ENCODE results near the gene PPIA.

Gene PPIA

GRCh38 chr7:44796504-44797328, at the start of gene PPIA:
Gene PPIA, plus strand, starts transcription at chr7:44796681. Its CDS starts 44 bp downstream, at chr7:44796725.
- peaks cover 26% of the 10 kb centered on the region for H3K36me3 ChIP-seq (ENCODE audit: control insufficient read depth, insufficient read depth, low read length)
- H3K9ac ChIP-seq (ENCODE audit: low read depth, low read length) = peak within 1 kb of the TSS; percentile 98
- no peaks in the 10 kb centered on the region for H3K9me3 ChIP-seq (ENCODE audit: control insufficient read depth, insufficient read depth, low read length)
- H3K4me1 ChIP-seq (ENCODE audit: control insufficient read depth, insufficient read depth, low read length) = no peaks in the 10 kb centered on the region
- H3K4me3 ChIP-seq (ENCODE audit: low read depth, low read length) = peak within 1 kb of the TSS; percentile 84
- H3K27me3 ChIP-seq (ENCODE audit: control insufficient read depth, insufficient read depth, low read length) = no peaks in the 10 kb centered on the region

- Histone ChIP-seq H3K4me3 (ENCODE audit: low read depth, low read length) (peak within 1 kb of the TSS; percentile 92), H3K27me3 (ENCODE audit: control insufficient read depth, insufficient read depth, low read length) (no peaks in the 10 kb centered on the region), H3K36me3 (ENCODE audit: control insufficient read depth, insufficient read depth, low read length) (peaks cover 5% of the 10 kb centered on the region), H3K9ac (ENCODE audit: low read depth, low read length) (peak within 1 kb of the TSS; percentile 49), H3K9me3 (ENCODE audit: control insufficient read depth, insufficient read depth, low read length) (no peaks in the 10 kb centered on the region), H3K4me1 (ENCODE audit: control insufficient read depth, insufficient read depth, low read length) (peaks cover 17% of the 10 kb centered on the region)
Observed at GRCh38 chr7:44748045-44748947, 48.2 kb upstream of the PPIA start, which contains the start of gene ZMIZ2. Gene ZMIZ2, plus strand, starts transcription at chr7:44748847. Its CDS starts 7,403 bp downstream, at chr7:44756250.

GRCh38 chr7:44748948-44749731, 47.3 kb upstream of the PPIA start:
- H3K27me3 ChIP-seq (ENCODE audit: control insufficient read depth, insufficient read depth, low read length) = no peaks in the 10 kb centered on the region
- peak overlapping the region; percentile 92 for H3K4me3 ChIP-seq (ENCODE audit: low read depth, low read length)
- H3K9me3 ChIP-seq (ENCODE audit: control insufficient read depth, insufficient read depth, low read length) = no peaks in the 10 kb centered on the region
- peak overlapping the region; percentile 49 for H3K9ac ChIP-seq (ENCODE audit: low read depth, low read length)
- H3K36me3 ChIP-seq (ENCODE audit: control insufficient read depth, insufficient read depth, low read length) = peaks cover 5% of the 10 kb centered on the region
- H3K4me1 ChIP-seq (ENCODE audit: control insufficient read depth, insufficient read depth, low read length) = peaks cover 17% of the 10 kb centered on the region

GRCh38 chr7:44749992-44750391, 46.5 kb upstream of the PPIA start:
- peaks cover 17% of the 10 kb centered on the region for H3K4me1 ChIP-seq (ENCODE audit: control insufficient read depth, insufficient read depth, low read length)
- H3K9ac ChIP-seq (ENCODE audit: low read depth, low read length) = peak overlapping the region; percentile 9
- peaks cover 5% of the 10 kb centered on the region for H3K36me3 ChIP-seq (ENCODE audit: control insufficient read depth, insufficient read depth, low read length)
- no peaks in the 10 kb centered on the region for H3K9me3 ChIP-seq (ENCODE audit: control insufficient read depth, insufficient read depth, low read length)
- peak overlapping the region; percentile 92 for H3K4me3 ChIP-seq (ENCODE audit: low read depth, low read length)
- no peaks in the 10 kb centered on the region for H3K27me3 ChIP-seq (ENCODE audit: control insufficient read depth, insufficient read depth, low read length)

- Histone ChIP-seq H3K27me3 (ENCODE audit: control insufficient read depth, insufficient read depth, low read length) (no peaks in the 10 kb centered on the region), H3K36me3 (ENCODE audit: control insufficient read depth, insufficient read depth, low read length) (peaks cover 5% of the 10 kb centered on the region), H3K9ac (ENCODE audit: low read depth, low read length) (peak overlapping the region; percentile 9), H3K4me1 (ENCODE audit: control insufficient read depth, insufficient read depth, low read length) (peaks cover 17% of the 10 kb centered on the region), H3K4me3 (ENCODE audit: low read depth, low read length) (no peak overlapping the region), H3K9me3 (ENCODE audit: control insufficient read depth, insufficient read depth, low read length) (no peaks in the 10 kb centered on the region)
Observed at GRCh38 chr7:44750424-44750823, 46.1 kb upstream of the PPIA start.

GRCh38 chr7:44750921-44751571, 45.4 kb upstream of the PPIA start:
- peaks cover 17% of the 10 kb centered on the region for H3K4me1 ChIP-seq (ENCODE audit: control insufficient read depth, insufficient read depth, low read length)
- H3K9ac ChIP-seq (ENCODE audit: low read depth, low read length) = peak overlapping the region; percentile 60
- H3K9me3 ChIP-seq (ENCODE audit: control insufficient read depth, insufficient read depth, low read length) = no peaks in the 10 kb centered on the region
- peaks cover 5% of the 10 kb centered on the region for H3K36me3 ChIP-seq (ENCODE audit: control insufficient read depth, insufficient read depth, low read length)
- no peak overlapping the region for H3K4me3 ChIP-seq (ENCODE audit: low read depth, low read length)
- no peaks in the 10 kb centered on the region for H3K27me3 ChIP-seq (ENCODE audit: control insufficient read depth, insufficient read depth, low read length)

- no peaks in the 10 kb centered on the region for H3K9me3 ChIP-seq (ENCODE audit: control insufficient read depth, insufficient read depth, low read length)
- no peaks in the 10 kb centered on the region for H3K27me3 ChIP-seq (ENCODE audit: control insufficient read depth, insufficient read depth, low read length)
- H3K9ac ChIP-seq (ENCODE audit: low read depth, low read length) = no peak overlapping the region
- H3K36me3 ChIP-seq (ENCODE audit: control insufficient read depth, insufficient read depth, low read length) = peaks cover 16% of the 10 kb centered on the region
- peaks cover 14% of the 10 kb centered on the region for H3K4me1 ChIP-seq (ENCODE audit: control insufficient read depth, insufficient read depth, low read length)
- no peak overlapping the region for H3K4me3 ChIP-seq (ENCODE audit: low read depth, low read length)
Observed at GRCh38 chr7:44752822-44753221, 43.7 kb upstream of the PPIA start.

- no peaks in the 10 kb centered on the region for H3K9me3 ChIP-seq (ENCODE audit: control insufficient read depth, insufficient read depth, low read length)
- H3K36me3 ChIP-seq (ENCODE audit: control insufficient read depth, insufficient read depth, low read length) = peaks cover 28% of the 10 kb centered on the region
- peak overlapping the region; percentile 48 for H3K9ac ChIP-seq (ENCODE audit: low read depth, low read length)
- peaks cover 8% of the 10 kb centered on the region for H3K4me1 ChIP-seq (ENCODE audit: control insufficient read depth, insufficient read depth, low read length)
- H3K27me3 ChIP-seq (ENCODE audit: control insufficient read depth, insufficient read depth, low read length) = no peaks in the 10 kb centered on the region
- no peak overlapping the region for H3K4me3 ChIP-seq (ENCODE audit: low read depth, low read length)
Observed at GRCh38 chr7:44754802-44755697, 41.4 kb upstream of the PPIA start.

GRCh38 chr7:44755698-44756627, 40.5 kb upstream of the PPIA start:
- H3K9ac ChIP-seq (ENCODE audit: low read depth, low read length) = no peak overlapping the region
- H3K4me3 ChIP-seq (ENCODE audit: low read depth, low read length) = no peak overlapping the region
- H3K36me3 ChIP-seq (ENCODE audit: control insufficient read depth, insufficient read depth, low read length) = peaks cover 28% of the 10 kb centered on the region
- no peaks in the 10 kb centered on the region for H3K9me3 ChIP-seq (ENCODE audit: control insufficient read depth, insufficient read depth, low read length)
- no peaks in the 10 kb centered on the region for H3K27me3 ChIP-seq (ENCODE audit: control insufficient read depth, insufficient read depth, low read length)
- no peaks in the 10 kb centered on the region for H3K4me1 ChIP-seq (ENCODE audit: control insufficient read depth, insufficient read depth, low read length)

Data from iPS-15b (cell line).